Left forelimb (tissue), 1 donor: Measurements from ENCODE around the gene EYA2.

Experiments used
- DNase-seq: peaks from one replicate; pipeline ENCODE4 v3.0.0-alpha.2; 2018; ENCODE audit warnings: low spot score

Gene EYA2

DNA sequence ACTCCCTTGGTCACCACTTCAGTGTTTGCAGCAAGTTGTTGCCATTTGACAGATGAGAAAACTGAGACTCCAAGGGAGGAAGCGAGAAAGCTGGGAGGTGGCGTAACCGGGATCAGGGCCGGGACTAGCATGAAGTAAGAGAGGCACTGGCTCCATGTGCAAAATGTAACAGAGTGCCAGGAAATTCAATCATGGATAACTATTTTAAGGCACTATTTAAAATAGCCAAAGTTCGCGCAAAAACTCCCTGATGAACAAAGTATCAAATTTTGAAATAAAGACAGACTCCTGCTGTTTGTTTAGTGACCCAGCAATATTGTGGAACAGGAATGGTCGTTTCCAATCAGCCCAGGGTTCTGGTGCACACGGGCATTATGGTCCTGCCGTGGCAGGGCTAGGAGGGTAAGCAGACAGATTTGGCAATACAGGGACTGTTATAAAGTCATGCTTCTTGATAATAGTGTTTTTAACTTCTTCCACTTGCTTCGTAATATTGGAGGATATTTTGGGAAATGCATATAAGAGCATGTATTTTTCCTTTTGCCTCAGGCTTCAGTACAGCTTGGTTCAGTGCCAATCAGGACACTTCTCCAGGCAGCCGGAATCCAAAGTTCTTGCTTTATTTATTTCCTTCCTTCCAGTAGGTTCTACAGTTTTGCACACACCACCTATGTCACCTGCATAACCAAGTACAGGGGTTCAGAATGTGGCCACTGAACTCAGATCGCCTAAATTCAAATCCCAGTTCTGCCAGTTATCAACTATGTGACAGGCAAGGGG is 141.6 kb downstream of the EYA2 start:
- no peak for DNase-seq

DNA sequence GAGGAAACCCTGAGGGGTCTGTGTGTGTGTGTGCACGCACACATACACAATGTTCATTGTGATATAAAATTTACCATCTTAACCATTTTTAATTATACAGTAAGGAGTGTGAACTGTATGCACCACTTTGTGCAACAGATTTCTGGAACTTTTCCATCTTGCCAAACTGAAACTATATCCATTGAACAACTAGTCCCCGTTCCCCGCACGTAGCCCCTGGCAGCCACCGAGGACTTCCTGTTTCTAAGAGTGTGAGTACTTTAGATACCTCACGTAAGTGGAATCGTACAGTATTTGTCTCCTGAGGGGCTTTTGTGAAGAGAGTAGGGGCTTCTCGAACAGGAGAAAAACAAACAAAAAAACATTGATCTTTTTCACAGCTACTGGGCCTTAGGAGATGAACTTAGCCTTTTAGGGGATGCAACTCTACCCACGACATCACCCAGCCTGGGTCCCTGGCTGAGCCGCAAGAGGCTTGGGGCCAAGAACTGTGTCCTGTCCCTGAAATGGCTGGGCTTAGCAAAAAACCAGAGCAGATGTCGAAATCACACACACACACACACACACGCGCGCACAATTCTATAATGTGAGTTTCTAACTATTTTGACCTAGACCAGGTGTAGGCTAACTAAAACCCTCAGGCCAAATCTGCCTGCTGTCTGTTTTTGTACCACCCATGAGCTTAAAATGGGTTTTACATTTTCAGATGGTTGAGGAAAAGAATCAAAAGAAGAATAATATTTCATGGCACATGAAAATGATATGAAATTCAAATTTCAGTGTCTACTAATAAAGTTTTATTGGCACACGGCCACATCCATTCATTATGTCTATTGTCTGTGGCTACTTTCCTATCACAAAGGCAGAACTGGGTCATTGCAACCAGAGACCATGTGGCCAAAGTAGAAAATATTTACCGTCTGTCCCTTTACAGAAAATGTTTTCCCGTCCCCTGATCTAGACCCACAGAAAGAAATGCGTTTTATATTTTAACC is 144.2 kb downstream of the EYA2 start:
- no peak for DNase-seq

DNA sequence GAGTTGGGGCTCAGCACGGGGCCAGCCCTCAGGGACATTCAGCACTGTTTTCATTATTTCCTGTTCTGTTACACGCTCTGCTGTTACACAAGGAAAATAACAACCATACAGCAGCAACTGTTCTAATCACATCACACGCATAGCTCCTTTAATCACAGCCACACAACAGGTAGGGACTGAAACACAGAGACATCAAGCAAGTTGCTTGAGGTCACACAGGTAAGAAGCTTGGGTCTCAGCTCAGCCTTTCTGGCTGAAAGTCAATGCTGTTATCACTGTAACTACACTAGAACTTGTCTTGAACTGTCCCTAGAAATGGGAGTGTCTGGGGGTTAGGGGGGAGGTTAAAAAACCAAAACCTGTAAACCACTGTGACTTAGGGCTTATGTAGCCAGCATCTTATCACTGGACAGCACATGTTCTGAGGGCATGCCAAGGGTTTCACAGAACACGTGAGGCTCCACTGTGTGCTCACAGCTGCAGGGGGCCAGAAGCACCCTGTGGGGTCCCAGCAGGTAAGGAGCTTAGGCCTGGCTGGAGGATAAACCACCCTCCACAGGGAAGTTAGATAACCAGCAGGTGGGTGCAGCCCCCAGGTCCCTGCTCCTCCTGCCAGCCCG is 146.0 kb downstream of the EYA2 start:
- DNase-seq, result no peak

DNA sequence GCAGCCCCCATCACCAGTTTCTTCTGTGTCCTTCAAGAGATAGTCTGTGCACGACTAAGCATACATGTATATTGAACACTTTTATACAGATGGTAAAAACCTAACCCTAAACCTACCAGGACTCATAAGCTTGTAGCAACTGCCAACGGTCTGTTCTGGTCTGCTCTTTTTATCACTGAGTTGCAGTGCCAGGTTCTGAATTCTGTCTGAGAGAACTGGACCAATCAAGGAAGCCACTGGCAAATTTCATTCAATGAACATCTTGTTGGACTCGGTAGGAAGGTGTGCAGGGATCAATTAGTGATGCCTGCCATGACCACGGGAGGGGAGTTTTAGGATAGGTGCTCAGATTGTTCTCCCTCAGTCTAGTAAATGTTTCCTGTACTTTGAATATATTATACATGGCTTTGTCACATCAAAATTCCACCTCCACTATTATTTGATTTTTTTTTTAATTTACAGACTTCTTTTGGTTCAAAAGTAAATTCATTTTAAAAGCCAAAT is 146.8 kb downstream of the EYA2 start:
- no peak for DNase-seq

DNA sequence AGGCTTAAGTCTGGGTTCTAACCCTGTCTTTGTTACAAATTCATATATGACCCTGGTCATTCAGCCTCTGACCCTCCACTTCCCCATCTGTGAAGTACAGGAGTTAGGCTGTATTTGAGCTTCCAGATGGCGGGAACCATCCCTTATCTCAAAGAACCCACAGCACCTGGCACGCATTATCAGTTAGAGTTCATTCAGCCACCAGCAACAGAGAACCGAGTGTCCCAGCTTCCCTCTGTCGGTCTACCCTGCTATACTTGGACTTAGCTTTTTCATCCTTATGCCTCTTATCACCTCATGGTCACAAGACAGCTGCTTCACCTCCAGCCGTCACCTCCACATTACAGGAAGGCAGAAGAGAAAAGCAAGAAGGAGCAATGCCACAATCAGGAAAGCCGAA is 147.8 kb downstream of the EYA2 start:
- DNase-seq, result no peak

DNA sequence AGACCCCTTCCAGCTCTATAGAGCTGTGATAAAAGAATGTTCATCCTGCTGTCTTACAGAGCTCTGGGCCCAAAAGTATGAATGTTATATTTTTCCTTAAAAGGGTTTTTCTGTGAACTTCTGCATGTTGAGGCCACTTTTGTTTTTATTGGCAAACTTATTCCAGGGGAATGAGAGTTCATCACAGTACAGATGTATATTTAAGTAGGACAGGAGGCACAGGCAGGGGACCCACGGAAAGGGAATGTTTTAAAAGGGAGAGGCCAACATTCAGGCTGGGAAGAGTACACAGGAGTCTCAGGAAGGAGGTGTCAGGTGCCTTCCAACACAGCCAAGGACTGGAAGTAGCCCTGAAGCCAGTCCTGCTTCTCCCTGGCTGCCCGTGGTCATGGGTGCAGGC is 148.4 kb downstream of the EYA2 start:
- DNase-seq, result no peak

DNA sequence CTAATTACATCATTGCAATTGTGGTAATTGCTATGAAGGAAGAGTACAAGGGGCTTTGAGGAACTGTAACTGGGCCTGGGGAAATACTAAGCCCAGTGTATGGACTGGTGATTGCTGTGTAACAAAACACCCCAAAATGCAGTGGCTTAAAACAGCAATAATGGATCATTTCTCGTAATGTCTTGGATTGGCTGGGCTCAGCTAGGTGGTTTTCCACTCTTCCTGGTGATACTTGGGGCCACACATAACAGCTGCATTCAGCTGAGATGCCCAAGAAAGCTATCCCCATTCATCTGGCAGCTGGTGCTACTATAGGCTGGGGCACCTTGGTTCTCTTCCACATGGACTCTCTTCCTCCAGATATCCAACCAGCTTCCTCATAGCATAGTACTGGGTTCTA is 150.3 kb downstream of the EYA2 start:
- DNase-seq, result no peak

DNA sequence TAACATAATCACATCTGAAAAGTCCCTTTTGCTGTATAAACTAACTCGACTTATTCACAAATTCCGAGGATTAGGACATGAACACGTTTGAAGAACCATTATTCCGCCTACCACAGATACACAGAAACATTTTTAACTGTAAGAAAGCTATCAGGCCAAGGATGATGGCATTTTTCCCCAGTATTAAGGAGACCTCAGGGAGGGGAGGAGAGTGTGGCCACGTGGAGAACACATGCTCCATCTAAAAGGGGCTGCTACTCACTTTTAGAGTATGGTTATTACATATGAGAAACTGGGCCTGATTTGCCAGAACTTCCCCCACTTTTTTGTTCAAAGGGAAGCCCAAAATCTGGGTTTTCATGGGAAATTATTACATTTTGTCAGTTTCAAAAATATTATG is 153.4 kb downstream of the EYA2 start:
- no peak for DNase-seq

DNA sequence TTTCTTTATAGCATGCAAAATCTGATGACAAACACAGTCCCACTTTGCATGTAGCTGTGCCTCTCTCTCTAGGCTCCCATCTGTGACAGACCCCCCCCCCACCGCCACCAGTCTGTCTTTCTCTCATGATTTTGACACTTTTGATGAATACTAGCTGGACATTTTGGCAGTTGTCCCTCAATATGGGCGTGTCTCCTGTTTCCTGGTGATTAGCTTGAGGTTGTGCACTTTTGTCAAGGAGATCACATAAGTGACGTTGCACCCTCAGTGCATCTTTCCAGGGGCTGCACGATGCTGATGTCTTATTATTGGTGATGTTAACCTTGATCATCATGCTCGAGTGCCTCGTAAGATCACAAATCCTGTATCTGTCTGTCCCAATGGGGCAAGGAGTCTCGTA is 155.1 kb downstream of the EYA2 start:
- peak; percentile 26 for DNase-seq

DNA sequence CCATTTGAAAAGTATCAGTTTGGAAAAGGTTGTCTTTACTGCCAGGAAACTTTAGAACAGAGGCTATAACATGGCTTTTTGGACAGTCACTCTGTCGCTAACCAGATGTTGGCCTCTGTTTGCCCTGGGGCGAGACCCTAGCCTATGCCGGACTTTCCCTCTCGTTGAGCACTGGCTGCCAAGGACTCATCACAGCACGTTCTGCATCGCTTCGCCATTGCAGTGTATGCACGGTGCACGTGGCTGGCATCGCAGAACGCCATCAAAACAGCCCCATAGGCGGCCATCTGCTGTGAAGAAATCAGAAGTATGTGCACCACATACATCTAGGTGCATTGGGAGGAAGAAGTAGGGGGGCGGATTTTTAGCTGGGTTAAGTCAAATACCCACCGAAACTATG is 156.4 kb downstream of the EYA2 start:
- DNase-seq, result no peak

DNA sequence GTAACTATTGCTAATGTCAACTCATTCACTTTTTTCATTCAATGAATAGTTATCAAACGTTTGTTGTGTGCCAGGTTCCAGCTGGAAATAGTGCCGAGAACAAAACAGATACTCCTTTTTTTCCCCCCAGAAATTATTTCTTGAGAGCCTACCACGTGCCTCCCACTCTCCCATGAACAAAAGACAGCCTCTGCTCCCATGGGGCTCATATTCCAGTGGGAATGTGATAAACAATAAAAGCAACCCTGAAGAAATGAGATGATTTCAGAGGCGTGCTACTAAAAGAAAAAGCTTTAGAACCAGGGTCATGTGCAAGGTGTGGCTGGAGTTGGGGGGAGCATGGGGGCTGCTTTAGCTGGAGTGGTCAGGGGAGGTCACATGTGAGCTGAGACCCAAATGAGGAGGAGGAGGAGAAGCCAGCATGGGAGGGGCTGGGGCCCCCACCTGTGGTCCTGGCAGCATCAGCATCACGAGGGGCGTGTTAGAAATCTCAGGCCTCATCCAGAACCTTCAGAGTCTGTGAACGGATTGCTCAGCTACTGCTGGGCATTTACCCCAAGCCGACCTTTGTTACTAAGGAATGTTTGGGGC is 157.4 kb downstream of the EYA2 start:
- DNase-seq, result no peak

DNA sequence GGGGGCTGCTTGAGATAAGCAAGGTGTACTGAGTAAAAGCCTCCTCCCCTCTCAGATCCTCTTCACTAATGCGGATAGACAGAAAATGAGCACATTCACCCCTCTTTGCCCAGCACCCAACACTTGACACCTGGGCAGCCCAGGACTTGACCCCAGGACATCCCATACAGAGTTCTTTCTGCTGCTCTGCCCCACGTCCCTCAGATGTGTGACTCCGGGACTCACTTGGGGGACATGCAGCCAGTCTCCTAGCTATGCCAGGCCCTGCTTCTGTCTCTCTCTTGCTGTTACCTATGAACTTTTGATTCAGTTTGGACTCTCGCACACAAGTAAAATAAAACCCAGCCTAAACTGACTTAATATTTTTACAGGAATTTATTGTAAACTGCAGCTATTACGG is 159.9 kb downstream of the EYA2 start:
- DNase-seq, result no peak

DNA sequence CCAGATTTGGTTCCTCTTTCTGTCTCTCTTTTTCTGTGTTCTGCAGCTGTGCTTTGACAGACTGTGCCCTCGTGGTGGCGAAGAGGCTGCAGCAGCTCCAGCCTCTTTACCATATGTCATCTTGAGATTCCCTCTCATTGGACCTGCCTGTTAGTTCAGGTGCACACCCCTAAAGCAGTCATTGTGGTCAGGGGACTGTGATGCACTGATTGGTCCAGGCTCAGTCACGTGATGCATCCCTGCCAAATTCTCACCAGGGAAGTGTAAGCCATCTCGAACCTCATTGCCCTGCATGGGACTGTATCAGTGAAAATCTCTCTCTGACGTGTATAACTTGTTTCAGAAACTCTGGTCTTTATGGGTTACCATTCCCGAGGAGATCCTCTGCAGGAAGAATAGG is 160.3 kb downstream of the EYA2 start:
- DNase-seq, result no peak

DNA sequence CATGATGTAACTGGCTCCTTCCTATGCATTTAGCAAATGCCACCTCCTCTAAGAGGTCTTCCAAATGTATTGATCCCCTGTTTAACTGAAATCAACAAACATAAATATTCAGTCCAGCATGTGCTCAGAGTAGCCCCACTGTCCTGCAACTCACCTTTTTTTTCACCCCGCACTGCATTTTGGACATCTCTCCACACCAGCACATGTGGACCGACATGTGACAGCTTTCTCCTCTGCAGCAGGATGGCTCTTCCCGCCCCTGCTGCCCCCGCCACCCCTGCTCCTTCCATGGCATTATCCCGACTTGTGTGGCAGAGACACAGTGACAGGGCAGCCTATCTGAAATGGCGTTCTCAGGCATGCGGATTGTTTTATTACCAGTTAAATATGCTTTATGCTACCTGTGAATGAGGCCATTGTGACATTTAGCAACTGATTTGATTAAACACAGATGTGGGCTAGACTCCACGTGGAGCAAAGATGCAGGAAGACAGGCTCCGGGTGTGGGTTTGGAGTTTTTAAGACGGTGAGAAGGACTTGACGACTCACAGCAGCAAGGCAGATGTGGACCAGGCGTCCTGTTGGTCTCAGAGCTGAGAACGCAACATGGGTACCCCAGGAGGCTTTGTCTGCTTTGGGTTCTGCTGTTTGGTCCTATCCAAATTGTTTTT is 161.2 kb downstream of the EYA2 start:
- peak; percentile 66 for DNase-seq

DNA sequence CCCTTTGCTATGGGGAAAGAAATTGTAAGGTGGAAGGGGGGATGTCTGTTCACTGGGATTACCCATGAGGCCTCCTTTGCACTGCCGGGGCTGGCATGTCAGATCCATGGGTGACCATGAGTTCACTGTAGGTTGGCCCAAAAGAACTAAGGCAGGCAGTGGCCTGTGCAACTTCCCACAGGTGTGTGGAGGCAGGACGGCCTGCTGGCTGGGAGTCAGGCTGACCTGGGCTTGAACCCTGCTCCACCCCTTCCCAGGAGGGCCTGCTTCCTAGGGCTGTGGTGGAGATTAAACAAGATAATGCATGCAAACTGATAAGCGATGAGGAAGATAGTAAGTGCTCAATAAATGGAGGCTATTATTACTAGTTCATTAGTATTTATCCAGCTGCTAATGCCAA is 163.0 kb downstream of the EYA2 start:
- DNase-seq, result no peak

DNA sequence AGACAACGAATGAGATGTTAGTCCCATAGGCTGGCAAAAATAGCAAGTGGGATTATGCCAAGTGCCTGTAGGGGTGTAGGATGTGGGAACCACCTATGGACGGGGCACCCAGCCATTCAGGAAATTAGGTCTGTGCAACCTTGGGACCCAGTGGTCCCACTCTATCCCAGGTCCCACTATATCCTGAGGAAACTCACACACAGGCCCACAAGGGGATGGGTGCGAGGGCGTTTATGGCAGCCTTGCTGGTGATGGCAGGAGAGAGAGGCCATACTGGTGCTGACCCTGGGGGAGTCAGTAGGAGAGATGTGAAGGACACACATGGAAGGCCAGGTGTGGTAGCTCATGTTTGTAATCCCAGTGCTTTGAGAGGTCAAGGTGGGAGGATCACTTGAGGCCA is 163.6 kb downstream of the EYA2 start:
- DNase-seq, result no peak

DNA sequence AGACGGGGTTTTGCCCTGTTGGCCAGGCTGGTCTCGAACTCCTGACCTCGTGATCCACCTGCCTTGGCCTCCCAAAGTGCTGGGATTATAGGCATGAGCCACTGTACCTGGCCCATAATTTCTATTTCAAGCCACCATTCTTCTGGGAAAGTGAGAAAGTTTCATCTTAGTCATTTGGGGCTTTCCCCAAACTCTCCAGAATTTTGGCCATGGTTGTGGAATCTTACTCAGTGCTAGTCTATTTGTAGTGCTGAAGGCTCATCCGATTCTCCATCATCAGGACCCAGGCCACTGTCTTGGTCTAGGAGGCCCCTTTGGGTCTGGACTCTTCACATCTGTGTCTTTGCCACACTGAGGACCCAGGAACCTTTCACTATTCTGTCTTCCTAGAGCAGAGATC is 164.9 kb downstream of the EYA2 start:
- DNase-seq, result no peak

DNA sequence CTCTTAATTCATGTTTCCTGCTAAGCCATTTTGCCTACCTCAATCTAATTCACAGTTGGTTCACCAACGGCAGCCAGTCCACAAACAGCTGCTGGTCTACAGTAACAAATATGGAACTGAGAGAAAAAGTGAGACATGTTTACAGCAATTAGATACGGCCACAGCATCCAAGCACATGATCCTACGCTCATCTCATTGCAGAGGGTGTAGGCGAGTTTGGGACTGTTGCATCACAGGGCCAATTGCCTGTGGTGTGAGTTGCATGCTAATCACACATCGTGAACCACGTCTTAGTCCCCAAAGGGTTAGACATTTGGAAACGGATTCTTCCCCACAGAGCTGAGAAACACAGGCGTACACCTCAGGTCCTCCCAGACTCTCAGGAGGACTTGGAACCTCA is 166.9 kb downstream of the EYA2 start:
- no peak for DNase-seq

DNA sequence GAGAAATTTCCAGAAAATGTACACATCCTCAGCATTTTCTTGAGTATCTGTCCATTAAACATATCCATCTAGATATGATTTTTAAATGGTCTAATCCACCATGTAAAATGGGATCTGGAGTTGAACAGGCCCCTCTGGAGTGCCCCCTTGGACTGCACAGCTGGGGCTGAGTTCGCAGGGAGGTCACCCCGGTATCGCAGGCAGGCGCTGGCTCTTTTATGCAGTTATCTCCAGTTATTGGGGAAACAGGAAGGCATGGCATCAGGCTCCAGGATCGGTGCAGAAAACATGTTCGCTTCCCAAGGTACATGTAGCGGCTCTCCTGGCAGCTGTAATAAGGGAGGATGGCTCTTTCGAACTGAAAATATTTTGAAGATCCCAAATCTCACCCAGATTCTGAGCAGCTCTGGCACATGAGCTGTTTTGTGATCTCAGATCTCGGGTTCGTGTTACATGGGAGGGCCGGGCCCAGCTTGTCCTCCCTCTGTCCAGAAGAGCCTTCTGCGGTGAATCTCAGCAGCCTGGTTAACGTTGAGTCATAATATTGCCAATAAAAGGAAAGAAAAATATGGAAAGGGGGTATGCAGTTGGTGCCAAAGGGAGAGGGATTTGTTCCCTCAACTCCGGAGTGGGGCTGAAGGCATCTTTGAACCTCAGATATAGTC is 167.7 kb downstream of the EYA2 start:
- no peak for DNase-seq

DNA sequence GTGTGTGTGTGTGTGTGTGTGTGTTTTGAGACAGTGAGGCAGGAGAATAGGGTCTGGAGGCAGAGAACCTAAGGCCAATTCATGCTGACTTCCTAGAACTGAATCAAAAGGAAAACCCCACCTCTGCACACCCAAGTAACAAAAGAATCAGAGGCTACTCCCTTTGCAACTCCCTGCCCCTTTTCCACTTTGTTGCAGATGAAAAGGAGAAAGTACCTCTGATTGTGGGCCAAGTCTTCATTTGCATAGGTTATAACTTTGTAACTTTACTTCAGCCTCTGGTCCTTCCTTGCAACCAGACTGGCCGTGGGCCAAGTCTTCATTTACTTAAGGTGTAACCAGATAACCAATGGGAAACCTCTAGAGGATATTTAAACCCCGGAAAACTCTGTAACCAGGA is 168.8 kb downstream of the EYA2 start:
- no peak for DNase-seq

DNA sequence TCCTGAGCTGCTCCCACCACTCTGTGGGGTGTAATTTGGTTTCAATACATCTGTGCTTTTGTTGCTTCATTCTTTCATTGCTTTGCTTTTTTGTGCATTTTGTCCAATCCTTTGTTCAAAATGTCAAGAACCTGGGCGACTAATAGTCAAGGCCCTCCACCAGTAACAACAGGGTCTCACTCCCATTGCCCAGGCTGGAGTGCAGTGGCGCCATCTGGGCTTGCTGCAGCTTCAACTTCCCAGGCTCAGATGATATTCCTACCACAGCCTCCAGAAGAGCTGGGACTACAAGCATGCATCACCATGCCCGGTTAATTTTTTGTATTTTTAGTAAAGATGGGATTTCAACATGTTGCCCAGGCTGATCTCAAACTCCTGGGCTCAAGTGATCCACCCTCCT is 169.2 kb downstream of the EYA2 start:
- DNase-seq, result no peak
